Cerebellar nuclear complex (tissue), 1 donor: ENCODE results near the gene STAP2.

Source experiments
- DNase-seq, 2 experiments: peaks; one replicate each; lab custom pipeline; 2025; lab: John Stamatoyannopoulos, UW

STAP2 gene

DNA sequence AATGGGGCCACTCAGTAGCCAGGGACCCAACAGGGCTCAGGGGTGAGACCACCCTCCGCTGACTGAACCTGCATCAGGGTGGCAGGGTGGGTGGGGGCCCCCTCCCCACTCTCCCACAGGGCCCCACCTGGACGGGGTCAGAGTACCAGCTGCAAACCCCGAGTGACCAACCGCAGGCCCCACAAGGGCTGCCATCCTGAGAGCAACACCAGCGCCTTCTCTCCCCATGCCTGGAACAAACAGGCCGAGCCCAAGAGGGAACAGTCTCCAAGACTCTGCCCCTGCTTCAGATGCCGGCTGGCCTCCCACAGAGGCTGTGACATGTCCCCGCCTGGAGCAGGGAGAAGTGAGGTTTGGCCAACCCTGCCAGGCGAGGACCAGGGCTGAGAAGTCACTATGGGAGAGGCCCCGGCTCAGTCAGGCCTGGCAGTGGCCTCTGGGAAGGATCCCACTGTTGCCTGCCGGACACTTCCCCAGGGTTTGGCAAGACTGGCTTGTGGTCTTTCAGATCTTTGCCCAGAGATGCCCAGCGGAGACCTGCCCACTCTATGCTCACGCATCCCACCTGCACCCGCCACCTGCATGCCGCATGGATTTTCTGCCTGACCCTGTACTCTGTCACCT, 31.9 kb upstream of the STAP2 start:
- no peak for DNase-seq

DNA sequence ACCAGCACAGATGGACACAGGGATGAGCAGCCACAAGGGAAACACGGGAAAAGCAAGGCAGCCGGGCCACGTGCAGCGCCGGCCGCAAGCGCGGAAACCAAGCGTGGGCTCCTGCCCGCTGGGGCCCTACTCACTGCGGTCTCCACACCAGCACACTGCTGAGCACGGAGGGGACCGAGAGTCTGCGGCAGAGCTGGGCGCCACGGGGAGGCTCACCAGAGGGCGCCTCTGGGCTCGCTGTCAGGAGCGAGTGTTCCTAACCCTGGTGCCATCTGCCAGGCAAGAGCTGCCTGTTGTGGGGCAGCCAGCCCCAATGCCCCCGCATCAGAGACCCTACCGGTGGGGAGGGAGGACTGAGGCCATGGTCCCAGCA, 31.2 kb upstream of the STAP2 start:
- DNase-seq: no peak

- DNase-seq: no peak
Observed at GRCh38 chr19:4369109-4369887, 30.7 kb upstream of the STAP2 start.

DNA sequence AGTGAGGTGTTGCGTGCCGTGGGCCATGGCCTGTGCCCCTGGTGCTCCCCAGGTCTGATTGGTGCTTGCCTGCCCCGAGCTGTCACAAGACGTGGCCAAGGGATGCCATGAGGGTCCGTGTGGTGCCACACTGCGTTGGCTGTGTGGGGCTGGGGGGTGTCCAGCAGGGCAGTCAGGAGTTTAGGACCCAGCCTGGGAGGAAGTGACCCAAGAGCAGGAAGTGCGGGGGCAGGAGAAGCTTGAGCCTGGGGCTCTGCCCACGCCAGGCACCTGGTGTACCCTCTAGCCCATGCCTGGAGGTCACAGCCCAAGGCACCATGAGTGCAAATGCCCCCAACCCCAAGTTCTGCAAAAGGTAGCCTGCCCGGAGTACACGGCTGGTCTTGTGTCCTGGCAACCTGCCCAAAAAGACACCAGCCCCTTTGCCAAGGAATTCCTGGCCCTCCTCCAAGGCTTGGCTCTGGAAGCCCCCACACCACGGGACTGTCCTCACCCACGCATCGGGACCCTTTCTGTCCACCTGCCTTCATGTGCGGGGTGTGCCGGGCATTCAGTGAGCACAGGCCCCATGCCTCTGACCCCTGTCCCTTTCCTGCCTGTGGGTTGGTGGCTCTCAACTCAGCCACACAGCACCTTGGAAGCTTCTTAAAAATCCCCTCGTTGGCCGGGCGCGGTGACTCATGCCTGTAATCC, 29.6 kb upstream of the STAP2 start:
- DNase-seq: no peak

DNA sequence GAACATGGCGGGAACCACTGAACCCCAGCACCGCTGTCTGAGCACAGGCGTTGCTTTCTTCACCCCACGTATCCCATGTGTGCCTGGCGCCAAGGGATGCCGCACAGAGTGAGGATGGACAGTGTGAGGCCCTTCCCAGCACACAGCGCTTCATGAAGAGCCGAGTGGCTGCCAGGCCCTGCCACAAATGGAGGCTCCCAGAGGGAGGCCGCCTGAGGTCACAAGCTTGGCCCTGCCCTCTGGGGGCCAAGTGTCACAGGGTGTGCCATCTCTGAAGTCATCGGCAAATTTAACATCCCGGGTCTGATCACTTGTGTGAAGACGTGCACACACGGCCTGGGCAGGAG, 29.1 kb upstream of the STAP2 start:
- no peak for DNase-seq

DNA sequence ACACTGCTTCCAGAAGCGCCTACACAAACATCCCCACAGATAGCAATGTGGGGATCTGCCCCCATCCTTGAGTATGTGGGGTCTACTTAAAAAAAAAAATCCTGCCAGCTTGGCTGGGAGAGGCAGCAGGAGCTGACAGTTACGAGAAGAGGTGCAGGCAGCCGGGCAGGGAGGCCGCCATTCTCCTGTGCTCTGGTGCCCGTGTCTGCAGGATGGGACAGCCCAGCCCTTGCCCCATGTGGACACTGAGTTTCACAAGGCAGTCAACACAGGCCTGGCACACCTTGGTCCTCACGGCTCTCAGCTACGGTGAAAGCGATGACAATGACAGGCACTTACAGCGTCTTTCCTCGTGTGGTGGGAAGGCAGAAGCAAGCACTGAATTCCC, 28.7 kb upstream of the STAP2 start:
- DNase-seq: no peak

DNA sequence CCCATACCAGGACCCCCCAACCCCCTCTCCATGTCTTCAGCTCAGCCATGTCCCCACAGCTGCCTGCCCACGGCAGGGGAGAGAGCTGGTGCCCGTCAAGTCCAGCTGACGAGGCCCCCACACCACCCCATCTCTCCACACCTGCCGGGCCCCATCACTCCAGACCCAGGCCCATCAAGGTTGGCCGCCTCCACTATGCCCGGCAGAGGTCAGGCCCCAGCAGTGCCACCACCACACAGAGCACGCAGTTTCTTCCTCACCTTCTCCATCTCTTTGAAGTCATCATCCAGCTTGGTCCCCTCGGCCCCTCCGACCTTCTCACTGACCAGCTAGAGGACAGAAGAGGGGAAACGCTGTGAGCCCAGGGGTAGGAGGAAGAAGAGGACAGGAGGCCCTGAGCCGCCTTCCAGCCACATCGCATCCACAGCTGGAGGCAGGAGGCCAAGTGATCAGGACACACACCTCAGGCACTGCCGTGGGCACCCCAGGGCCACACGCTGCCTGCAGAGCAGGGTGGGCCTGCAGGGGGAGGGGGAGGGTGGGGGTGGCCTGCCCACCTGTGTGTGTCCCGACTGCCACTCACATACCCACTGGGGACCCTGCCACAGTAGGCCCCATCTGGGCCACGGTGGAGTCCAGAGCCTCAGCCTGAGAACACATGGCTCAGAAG, 28.2 kb upstream of the STAP2 start:
- no peak for DNase-seq

DNA sequence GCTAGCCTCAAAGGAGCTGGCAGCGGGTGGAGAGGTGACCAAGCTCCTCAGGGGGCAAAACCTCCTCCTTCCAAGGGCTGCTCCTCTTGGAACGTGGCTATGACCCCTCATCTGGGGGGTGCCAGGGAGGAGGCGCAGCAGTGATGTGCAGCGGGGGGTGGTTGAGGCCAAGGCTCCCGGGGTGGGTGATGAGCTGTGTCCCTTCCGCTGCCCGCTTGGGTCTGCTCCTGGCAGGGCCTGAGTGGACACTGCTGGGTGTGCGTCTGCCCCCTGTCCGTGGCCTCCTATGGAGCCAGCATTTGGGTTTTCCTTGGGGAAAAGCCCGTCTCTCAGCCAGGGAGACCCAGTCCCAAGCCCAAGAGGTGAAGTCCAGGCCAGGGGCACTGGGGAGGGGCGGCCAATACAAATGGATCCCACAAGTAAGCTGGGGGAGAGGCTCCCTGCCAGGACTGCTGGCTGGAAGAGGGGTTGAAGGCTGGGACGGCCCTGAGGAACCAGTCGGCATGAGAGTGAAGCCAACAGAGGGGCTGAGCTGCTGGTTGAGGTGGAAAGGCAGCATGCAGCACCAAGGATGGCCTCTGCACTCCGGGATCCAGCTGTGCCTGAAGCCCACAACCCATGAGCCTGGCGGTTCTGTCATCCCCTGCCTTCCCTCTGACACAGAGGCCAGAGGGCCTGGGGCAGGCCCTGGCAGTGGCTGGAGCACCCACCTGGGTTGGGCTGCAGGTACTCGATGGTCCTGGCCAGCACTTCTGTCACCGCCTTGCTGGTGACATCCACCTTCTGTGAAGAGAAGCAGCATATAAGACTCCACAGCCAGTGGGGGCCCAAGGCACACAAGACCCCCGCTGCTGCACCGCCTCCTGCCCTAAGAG, 27.4 kb upstream of the STAP2 start:
- no peak for DNase-seq

GRCh38 chr19:4365341-4365740, 26.7 kb upstream of the STAP2 start:
- no peak for DNase-seq

DNA sequence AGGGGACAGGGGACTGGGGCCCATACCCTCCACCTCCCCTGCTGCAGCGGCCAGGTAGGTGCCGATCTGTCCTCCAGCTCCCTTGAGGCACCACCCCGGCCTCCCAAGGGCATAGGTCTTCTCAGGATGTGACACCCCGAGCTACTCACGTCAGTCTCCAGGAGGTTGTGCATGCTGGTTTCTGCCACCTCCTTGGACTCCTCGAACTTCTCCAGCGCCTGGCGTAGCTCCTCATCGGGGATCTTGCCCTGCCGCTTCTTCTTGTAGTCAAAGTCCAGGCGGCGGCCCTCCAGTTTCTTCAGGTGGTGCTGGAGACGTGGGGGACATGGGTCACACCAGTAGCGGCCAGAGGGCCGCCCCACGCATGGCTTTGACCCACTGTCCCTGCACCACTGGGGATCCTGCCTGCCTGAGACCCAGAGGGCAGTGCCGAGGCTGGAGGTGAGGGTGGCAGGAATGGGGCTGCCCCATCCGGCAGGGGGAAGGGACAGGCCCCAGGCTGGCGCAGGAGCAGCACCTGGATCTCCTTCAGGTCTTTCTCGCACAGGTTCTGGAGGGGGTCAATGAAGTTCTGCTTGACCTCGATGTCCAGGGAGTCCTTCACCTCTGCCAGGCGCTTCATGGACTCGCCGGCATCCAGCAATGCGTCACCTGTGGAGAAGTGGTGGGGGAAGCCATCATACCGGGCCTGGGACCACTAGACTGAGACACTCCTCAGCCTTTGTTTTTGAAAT, 25.1 kb upstream of the STAP2 start:
- no peak for DNase-seq

DNA sequence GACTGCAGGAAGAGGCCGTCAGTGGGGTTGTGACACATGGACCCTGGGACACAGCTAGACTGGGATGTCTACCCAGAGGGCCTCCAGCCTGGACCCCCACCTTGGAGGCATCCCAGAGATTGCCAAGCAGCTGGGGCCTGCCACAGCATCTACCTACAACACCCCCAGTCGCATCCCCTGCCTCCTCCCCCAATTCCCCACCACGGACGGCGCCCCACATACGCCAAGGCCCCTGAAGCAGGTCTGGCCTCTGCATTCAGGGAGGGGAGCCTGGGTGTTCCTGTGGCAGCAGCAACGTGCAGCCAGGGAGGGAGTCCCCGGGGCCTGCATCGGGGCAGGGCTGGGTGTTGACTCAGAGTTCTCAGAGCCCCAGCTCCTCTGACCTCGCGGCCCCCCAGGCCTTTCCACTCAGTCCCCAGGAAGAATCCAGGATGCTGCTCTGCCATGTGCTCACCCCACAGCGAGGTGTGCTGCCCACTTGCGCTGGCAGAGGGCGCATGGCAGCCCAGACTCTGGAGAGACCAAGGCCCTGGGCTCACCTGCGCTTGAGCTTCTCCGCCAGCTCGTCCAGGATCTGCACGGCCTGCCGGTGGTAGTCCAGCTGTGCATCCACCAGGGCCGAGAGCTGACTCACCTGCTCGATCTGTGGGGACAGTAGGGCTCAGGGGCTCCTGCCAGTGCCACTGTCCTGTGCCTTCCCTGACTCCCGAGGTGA, 24.4 kb upstream of the STAP2 start:
- peak in 1 of 2 experiments; percentile 17 for DNase-seq

- DNase-seq: no peak
Observed at GRCh38 chr19:4362101-4362828, 23.6 kb upstream of the STAP2 start.

DNA sequence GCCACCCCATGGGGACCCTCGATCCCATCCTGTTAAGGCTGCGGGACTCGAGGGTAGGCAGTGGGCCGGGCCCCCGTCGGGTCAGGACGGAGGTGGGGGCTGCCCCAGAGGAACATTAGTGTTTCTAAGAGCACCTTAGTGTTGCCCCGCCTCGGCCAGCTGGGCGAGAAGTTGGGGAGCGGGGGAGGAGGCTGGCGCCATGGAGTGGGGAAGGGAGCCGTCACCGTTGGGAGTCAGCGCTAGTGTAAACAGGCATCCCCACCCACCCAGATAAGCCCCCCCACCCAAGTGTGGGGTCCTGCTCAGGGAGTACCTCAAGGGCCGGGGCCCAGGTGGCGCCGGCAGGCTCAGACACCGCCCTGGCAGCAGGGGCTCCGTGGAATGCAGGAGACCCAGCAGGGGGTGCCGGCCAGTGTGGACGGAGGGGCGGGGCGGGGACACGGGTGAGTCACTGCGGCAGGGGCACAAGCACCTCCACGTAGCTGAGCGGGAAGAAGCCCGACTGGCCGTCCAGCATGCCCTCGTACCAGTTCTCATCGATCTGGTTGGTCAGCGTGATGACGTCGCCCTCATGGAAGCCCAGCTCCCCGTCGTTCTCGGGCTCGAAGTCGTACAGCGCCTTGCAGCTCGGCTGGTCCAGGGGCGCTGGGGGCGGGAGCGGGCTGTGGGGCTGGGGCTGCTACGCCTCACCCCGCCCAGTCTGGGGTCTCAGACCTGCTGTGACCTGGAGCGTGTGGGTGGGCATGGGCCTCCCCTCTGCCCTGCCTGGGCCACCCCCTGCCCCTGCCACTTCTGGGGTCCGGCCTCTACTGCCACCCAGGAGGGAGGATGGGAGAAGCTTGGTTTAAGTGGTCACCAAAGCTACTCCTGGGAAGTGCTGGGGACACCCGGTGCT, 22.8 kb upstream of the STAP2 start:
- DNase-seq: no peak

GRCh38 chr19:4360641-4361151, 22.1 kb upstream of the STAP2 start:
- DNase-seq: no peak

DNA sequence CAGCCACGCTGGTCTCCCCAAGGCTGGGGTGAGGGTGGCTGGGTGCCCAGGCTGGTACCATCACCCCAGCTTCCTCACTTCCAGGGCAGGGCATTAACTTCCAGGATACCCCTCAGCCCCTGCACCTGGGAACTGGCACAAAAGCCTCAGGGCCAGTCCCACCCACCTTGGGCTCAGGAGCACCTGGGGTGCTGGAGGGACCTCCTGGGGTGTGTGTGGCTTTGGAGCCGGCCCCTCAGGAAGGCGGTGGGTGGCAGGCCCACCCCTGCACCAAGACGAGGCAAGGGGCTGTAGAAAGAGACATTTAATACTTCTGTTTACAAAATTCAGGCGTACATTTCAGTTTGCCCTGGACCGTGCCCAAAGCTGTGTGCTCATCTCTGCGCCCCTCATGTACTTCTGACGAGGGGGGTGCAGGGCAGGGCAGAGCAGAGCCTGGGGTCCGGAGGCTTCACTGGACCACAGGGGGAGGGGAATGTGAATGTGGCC, 21.5 kb upstream of the STAP2 start:
- no peak for DNase-seq

DNA sequence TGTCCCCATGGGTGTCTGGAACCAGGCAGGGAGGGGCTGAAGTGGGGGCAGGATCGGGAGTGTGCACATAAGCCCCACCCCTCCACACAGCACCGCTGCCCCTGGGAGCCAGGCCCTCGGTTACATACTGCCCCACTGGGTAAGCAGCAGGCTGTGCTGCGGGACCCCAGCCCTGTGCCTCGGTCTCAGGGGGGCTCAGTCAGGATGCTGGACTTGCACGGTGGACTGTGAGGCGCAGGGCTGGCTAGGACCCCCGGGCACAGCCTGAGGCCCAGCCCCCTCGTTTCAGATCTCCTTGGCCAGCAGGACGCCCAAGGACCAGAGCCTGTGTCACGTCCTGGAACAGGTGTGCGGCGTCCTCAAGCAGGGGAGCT, 21.0 kb upstream of the STAP2 start:
- DNase-seq: no peak

GRCh38 chr19:4358709-4359626, 20.3 kb upstream of the STAP2 start:
- DNase-seq: no peak
